GM20000 (cell line): ENCODE data around the gene TEPSIN.

Experiments used
- DNase-seq: peaks from one replicate; pipeline ENCODE4 v3.0.0; 2012; ENCODE audit warnings: low spot score
- CTCF ChIP-seq: IDR thresholded peaks from 2 replicates; pipeline ENCODE4 v1.5.1; 2012; ENCODE audit warnings: mild to moderate bottlenecking, control low read depth; ENCODE audit errors: extremely low read depth, missing control alignments

TEPSIN gene

DNA sequence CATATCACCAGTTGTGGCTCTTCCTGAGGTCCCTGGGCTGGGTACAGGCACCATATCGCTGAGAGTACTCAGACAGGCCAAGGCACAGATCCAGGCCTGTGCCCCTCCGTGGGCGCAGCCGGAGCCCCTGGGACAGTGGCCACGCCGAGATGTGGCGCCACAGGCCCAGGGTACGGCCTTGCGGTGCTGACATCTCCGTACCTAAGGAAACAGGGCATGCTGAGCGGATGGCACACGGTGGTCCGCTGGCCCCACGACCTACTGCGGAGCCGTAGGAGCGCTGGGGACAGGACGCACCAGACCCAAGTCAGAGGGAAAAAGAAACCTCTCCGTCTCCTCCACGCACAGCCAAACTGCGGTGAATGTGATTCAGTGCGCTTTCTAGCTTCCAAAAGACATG, 26.7 kb upstream of the TEPSIN start:
- no peak for TF ChIP-seq CTCF

GRCh38 chr17:81264640-81265039, 25.8 kb upstream of the TEPSIN start:
- TF ChIP-seq CTCF: no peak
- no peak for DNase-seq

More for the DNA sequence above, 26.7 kb upstream of the TEPSIN start:
- no peak for DNase-seq

DNA sequence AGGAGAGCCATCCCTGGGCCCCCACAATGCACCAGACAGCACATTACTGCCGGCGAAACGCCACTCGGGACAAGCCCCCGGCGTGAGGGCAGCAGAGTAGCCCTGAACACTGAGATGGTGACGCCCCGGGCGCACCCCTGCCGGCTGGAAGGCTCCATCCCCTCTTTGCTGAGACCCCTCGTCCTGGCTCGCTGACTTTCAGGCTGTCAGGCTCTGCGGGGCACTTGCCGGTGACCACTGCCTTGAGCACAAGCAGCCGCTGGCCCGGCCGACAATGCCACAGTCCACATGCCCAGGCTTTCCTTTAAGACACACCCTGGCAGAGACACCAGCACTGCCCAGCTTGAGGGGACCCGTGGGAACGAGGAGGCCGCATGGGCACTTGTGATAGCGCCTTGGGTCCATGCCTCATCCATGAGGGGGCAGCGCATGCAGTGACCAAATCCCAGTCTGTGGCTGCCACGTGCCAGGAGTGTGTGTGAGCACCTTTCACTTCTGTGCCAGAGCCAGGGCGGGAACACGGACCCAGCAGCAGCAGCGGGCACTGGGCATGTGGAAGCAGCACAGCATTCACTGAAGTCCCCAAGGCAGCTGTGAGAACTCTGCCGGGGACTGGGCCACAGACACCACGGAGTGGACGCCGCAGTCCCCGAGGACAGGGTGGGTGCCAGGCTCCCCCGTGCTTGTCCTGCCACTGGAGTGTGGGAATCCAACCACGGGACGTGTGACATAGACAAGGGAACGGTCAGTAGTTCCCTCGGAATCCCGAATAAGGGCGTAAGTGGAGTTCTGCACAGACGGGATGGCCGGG, 24.7 kb upstream of the TEPSIN start:
- no peak for DNase-seq
- no peak for TF ChIP-seq CTCF

- no peak for DNase-seq
- TF ChIP-seq CTCF: no peak
Observed at GRCh38 chr17:81261582-81262336, 22.9 kb upstream of the TEPSIN start.

DNA sequence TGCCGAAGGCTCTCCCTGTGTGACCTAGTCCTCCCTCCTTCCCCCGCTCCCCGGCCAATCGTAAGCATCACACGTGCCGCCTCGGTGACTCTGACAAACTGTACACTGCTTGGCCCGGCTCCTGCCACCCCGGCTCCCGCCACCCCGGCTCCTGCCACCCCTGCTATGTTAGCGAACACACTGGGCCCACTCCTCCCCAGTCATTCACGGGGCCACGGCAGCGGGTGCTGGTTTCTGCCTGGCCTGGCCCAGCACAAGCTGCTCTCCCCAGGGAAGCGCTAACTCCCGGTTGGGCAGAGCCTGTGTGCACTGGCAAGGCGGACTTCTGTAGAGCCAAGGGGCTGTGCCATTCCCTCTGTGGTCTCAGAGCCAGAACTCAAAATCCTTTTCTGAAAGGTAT, 22.2 kb upstream of the TEPSIN start:
- DNase-seq: no peak

GRCh38 chr17:81260641-81261040, 21.8 kb upstream of the TEPSIN start:
- no peak for DNase-seq
- TF ChIP-seq CTCF: no peak

More for the DNA sequence above, 22.2 kb upstream of the TEPSIN start:
- TF ChIP-seq CTCF: no peak

DNA sequence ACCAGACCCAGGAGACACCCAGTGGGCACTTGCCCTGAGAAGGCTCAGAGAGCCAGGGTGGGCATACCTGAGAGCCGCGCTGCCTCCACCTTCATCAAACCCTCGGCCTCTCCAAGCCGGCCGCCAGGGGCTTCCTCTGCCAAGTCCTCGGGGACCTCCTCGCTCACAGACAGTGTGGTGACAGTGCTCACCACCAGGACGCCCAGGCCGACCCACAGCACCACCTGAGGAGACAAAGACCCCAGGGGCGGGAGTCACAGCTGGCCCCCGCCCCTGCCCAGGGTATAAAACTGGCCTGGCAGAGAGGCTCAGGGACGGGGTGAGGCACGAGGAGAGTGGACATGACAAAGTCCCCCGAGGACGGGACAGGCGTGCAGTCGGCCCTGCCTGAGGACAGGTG, 21.3 kb upstream of the TEPSIN start:
- no peak for TF ChIP-seq CTCF
- DNase-seq: no peak
